ENCODE data around the gene CXCL13.
"Not testable (repeated sequence)": the region's sequence is repeated elsewhere in the genome, so short reads cannot be mapped to it uniquely, and the experiment has no call there.

CXCL13 gene

DNA sequence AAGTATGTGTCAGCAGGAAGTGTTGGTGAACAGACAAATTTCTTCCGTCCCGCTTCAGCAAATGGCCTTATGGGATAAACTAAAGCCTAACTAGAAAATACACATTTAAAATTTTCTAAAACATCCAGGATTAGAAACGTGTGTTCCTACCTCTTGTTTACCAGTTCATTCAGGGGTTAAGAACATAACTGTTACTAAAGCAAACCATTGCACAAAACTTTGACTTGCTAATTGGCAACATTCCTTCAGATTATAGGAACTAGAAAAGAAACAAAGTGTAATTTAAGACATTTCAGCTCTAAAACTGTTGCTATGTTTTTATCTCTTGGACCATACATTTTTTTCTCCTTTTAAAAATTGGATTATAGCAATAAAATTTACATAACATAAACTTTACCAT, 39.5 kb upstream of the CXCL13 start:
- Histone ChIP-seq H3K27me3 (ENCODE audit: insufficient read depth, low read length, poor library complexity, severe bottlenecking) (no peaks in the 10 kb centered on the region), H4K20me1 (ENCODE audit: insufficient read depth, low read length, poor library complexity, severe bottlenecking) (no peaks in the 10 kb centered on the region), H3K9ac (ENCODE audit: low read depth, low read length, poor library complexity, severe bottlenecking) (no peak overlapping the region), H3K9me2 (replicated peaks; ENCODE audit: low read depth, low read length) (no peaks in the 10 kb centered on the region), H3K4me3 (ENCODE audit: low read length, poor library complexity, severe bottlenecking) (no peak overlapping the region), H2AFZ (ENCODE audit: low read length) (no peak overlapping the region), H3F3A (ENCODE audit: low read depth) (no peaks in the 10 kb centered on the region), H3K4me2 (ENCODE audit: low read depth, low read length, poor library complexity, severe bottlenecking) (no peak overlapping the region), H3K4me1 (ENCODE audit: insufficient read depth, low read length, poor library complexity, severe bottlenecking) (no peaks in the 10 kb centered on the region), H3K9me3 (ENCODE audit: insufficient read depth, low read depth, low read length) (no peaks in the 10 kb centered on the region), H3K79me2 (ENCODE audit: insufficient read depth, low read length) (no peaks in the 10 kb centered on the region), H3K36me3 (ENCODE audit: insufficient read depth, low read length) (no peaks in the 10 kb centered on the region)
- TF ChIP-seq, protein P1, sequence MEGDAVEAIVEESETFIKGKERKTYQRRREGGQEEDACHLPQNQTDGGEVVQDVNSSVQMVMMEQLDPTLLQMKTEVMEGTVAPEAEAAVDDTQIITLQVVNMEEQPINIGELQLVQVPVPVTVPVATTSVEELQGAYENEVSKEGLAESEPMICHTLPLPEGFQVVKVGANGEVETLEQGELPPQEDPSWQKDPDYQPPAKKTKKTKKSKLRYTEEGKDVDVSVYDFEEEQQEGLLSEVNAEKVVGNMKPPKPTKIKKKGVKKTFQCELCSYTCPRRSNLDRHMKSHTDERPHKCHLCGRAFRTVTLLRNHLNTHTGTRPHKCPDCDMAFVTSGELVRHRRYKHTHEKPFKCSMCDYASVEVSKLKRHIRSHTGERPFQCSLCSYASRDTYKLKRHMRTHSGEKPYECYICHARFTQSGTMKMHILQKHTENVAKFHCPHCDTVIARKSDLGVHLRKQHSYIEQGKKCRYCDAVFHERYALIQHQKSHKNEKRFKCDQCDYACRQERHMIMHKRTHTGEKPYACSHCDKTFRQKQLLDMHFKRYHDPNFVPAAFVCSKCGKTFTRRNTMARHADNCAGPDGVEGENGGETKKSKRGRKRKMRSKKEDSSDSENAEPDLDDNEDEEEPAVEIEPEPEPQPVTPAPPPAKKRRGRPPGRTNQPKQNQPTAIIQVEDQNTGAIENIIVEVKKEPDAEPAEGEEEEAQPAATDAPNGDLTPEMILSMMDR (conservative IDR thresholded peaks at IDR 0.05; ENCODE audit: low read length): no peak
- TF ChIP-seq EZH2phosphoT487 (IDR thresholded peaks at IDR 0.05; ENCODE audit: borderline replicate concordance): no peak

DNA sequence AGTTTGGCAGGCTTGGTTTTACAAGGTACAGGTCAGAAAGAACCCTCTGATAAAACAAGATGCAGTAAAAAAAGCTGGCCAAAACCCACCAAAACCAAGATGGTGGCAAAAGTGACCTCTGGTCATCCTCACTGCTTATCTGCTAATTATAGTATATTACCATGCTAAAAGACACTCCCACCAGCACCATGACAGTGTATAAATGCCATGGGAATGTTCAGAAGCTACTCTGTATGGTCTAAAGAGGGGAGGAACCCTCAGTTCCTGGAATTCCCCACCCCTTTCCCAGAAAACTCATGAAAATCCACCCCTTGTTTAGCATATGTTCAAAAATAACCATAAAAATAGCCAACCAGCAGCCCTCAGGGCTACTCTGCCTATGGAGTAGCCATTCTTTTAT, 38.1 kb upstream of the CXCL13 start:
- Histone ChIP-seq H3K9ac (ENCODE audit: low read depth, low read length, poor library complexity, severe bottlenecking) (no peak overlapping the region), H3K4me2 (ENCODE audit: low read depth, low read length, poor library complexity, severe bottlenecking) (no peak overlapping the region), H3K4me3 (ENCODE audit: low read length, poor library complexity, severe bottlenecking) (no peak overlapping the region), H3K79me2 (ENCODE audit: insufficient read depth, low read length) (no peaks in the 10 kb centered on the region), H3K9me2 (replicated peaks; ENCODE audit: low read depth, low read length) (no peaks in the 10 kb centered on the region), H3K4me1 (ENCODE audit: insufficient read depth, low read length, poor library complexity, severe bottlenecking) (no peaks in the 10 kb centered on the region), H3K27me3 (ENCODE audit: insufficient read depth, low read length, poor library complexity, severe bottlenecking) (no peaks in the 10 kb centered on the region), H3K36me3 (ENCODE audit: insufficient read depth, low read length) (no peaks in the 10 kb centered on the region), H2AFZ (ENCODE audit: low read length) (no peak overlapping the region), H3F3A (ENCODE audit: low read depth) (no peaks in the 10 kb centered on the region), H4K20me1 (ENCODE audit: insufficient read depth, low read length, poor library complexity, severe bottlenecking) (no peaks in the 10 kb centered on the region), H3K9me3 (ENCODE audit: insufficient read depth, low read depth, low read length) (no peaks in the 10 kb centered on the region)
- TF ChIP-seq, protein P1 (conservative IDR thresholded peaks at IDR 0.05; ENCODE audit: low read length): no peak
- TF ChIP-seq EZH2phosphoT487 (IDR thresholded peaks at IDR 0.05; ENCODE audit: borderline replicate concordance): no peak

GRCh38 chr4:77570508-77571214, 35.0 kb upstream of the CXCL13 start:
- not testable (repeated sequence) for H3K4me3 ChIP-seq (ENCODE audit: low read length, poor library complexity, severe bottlenecking); H2AFZ ChIP-seq (ENCODE audit: low read length); H3K9me3 ChIP-seq (ENCODE audit: insufficient read depth, low read depth, low read length); H3K4me1 ChIP-seq (ENCODE audit: insufficient read depth, low read length, poor library complexity, severe bottlenecking); H3K9me2 ChIP-seq (replicated peaks; ENCODE audit: low read depth, low read length); H3K36me3 ChIP-seq (ENCODE audit: insufficient read depth, low read length); H3K4me2 ChIP-seq (ENCODE audit: low read depth, low read length, poor library complexity, severe bottlenecking); H4K20me1 ChIP-seq (ENCODE audit: insufficient read depth, low read length, poor library complexity, severe bottlenecking); H3K79me2 ChIP-seq (ENCODE audit: insufficient read depth, low read length); H3K9ac ChIP-seq (ENCODE audit: low read depth, low read length, poor library complexity, severe bottlenecking); H3K27me3 ChIP-seq (ENCODE audit: insufficient read depth, low read length, poor library complexity, severe bottlenecking); H3F3A ChIP-seq (ENCODE audit: low read depth)

GRCh38 chr4:77576351-77576750, 29.3 kb upstream of the CXCL13 start:
- Histone ChIP-seq H3K4me2 (ENCODE audit: low read depth, low read length, poor library complexity, severe bottlenecking) (no peak overlapping the region), H4K20me1 (ENCODE audit: insufficient read depth, low read length, poor library complexity, severe bottlenecking) (no peaks in the 10 kb centered on the region), H3K9ac (ENCODE audit: low read depth, low read length, poor library complexity, severe bottlenecking) (no peak overlapping the region), H3K4me3 (ENCODE audit: low read length, poor library complexity, severe bottlenecking) (no peak overlapping the region), H2AFZ (ENCODE audit: low read length) (no peak overlapping the region), H3K9me3 (ENCODE audit: insufficient read depth, low read depth, low read length) (no peaks in the 10 kb centered on the region), H3K9me2 (replicated peaks; ENCODE audit: low read depth, low read length) (no peaks in the 10 kb centered on the region), H3F3A (ENCODE audit: low read depth) (no peaks in the 10 kb centered on the region), H3K27me3 (ENCODE audit: insufficient read depth, low read length, poor library complexity, severe bottlenecking) (no peaks in the 10 kb centered on the region), H3K4me1 (ENCODE audit: insufficient read depth, low read length, poor library complexity, severe bottlenecking) (no peaks in the 10 kb centered on the region), H3K36me3 (ENCODE audit: insufficient read depth, low read length) (no peaks in the 10 kb centered on the region), H3K79me2 (ENCODE audit: insufficient read depth, low read length) (no peaks in the 10 kb centered on the region)
- TF ChIP-seq, protein P1 (conservative IDR thresholded peaks at IDR 0.05; ENCODE audit: low read length): no peak
- TF ChIP-seq EZH2phosphoT487 (IDR thresholded peaks at IDR 0.05; ENCODE audit: borderline replicate concordance): no peak

Measured in Loucy (cell line).